Right atrium auricular region (tissue), 2 donors: ENCODE measurements around the gene LPP. TPM values are rescaled to one million over a fixed set of nuclear protein-coding genes. Genes with fewer than 3 reads are reported as not detected.

Source experiments
- DNase-seq: peaks from one replicate; pipeline ENCODE4 v3.0.0-alpha.2; 2019; ENCODE audit warnings: low spot score
- H3K27ac ChIP-seq, 2 donors: fragments of 200-600 bp; sonication (generic); 1 replicate in 1 of 2; 2 replicates in 1 of 2; pipeline ENCODE4 v1.5.1; 2016 to 2019
- H3K27me3 ChIP-seq, 2 donors: fragments of 200-600 bp; sonication (generic); one replicate each; pipeline versions ENCODE4 v1.5.1 to v1.6.0; 2017 to 2019
- H3K36me3 ChIP-seq: fragments of 200-600 bp; sonication (generic); one replicate; pipeline ENCODE4 v1.5.1; 2016
- H3K4me1 ChIP-seq, 2 donors: fragments of 200-600 bp; sonication (generic); one replicate each; pipeline versions ENCODE4 v1.5.1 to v1.6.0; 2017 to 2019
- H3K4me3 ChIP-seq, 2 donors: fragments of 200-600 bp; sonication (generic); 1 replicate in 1 of 2; 2 replicates in 1 of 2; pipeline ENCODE4 v1.5.1; 2017 to 2019; ENCODE audit warnings: mild to moderate bottlenecking in 1 of 2, moderate library complexity in 1 of 2
- H3K9me3 ChIP-seq, 2 donors: fragments of 200-600 bp; sonication (generic); one replicate each; pipeline ENCODE4 v1.5.1; 2019
- total RNA-seq, 2 donors: library from RNA; depleted of rRNA; stranded (reverse); fragments of >200 nt; gene quantifications; one replicate each; pipeline ENCODE4 v1.1.0, GENCODE V29; 2016
- TF ChIP-seq, protein P1 (sequence below), 2 donors: fragments of 200-600 bp; sonication (generic); IDR thresholded peaks; one replicate each; pipeline ENCODE4 v1.5.1; 2019; ENCODE audit warnings: antibody characterized with exemption in 2 of 2

LPP gene
- total RNA-seq, 2 donors from 2014 or later: 117 to 186 TPM

DNA sequence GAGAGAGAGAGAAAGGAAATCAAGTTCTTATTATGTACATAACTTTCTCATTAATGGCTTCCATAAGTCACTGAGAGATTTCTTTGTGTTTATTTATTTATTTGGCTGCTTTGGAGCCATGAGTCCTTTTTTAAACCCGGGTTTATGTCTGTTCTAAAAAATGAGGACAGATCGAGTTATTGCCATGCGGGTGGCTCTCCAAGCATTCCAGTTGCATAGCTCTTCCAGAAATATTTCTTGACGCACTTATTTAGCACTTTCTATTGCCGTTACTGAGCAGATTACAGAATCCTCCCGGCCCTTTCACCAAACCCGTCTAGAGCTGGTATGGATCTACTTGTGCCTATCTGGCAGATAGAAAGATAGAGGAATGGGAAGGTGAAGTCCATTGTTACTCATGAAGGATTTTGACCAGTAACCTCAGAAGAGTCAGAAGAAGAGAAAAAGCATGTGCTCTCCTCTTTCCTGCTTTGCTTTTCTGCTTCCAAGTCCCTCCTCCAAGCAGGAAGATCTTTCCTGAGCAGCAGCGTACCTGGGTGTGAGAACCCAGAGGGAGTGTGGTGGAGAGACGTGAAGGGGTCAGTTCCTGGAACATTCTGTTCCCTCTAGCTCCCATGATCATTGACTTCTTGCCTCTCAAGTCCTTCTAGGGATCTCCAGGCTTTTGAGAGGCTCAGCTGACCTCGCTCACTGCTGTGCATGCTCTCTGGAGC lies 112.8 kb downstream of the LPP start:
- H3K27ac ChIP-seq: peak overlapping the region; percentile 87 to 94
- H3K27me3 ChIP-seq: no peaks in the 10 kb centered on the region
- TF ChIP-seq, protein P1, sequence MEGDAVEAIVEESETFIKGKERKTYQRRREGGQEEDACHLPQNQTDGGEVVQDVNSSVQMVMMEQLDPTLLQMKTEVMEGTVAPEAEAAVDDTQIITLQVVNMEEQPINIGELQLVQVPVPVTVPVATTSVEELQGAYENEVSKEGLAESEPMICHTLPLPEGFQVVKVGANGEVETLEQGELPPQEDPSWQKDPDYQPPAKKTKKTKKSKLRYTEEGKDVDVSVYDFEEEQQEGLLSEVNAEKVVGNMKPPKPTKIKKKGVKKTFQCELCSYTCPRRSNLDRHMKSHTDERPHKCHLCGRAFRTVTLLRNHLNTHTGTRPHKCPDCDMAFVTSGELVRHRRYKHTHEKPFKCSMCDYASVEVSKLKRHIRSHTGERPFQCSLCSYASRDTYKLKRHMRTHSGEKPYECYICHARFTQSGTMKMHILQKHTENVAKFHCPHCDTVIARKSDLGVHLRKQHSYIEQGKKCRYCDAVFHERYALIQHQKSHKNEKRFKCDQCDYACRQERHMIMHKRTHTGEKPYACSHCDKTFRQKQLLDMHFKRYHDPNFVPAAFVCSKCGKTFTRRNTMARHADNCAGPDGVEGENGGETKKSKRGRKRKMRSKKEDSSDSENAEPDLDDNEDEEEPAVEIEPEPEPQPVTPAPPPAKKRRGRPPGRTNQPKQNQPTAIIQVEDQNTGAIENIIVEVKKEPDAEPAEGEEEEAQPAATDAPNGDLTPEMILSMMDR (IDR thresholded peaks at IDR 0.05): no peak
- DNase-seq: no peak
- H3K4me1 ChIP-seq: peaks cover 0 to 89% of the 10 kb centered on the region in 2 donors
- H3K9me3 ChIP-seq: no peaks in the 10 kb centered on the region
- no peaks in the 10 kb centered on the region for H3K36me3 ChIP-seq
- peak overlapping the region in 1 of 2 donors; percentile 21 for H3K4me3 ChIP-seq

- no peak overlapping the region for H3K4me3 ChIP-seq
- no peak for DNase-seq
- TF ChIP-seq, protein P1 (IDR thresholded peaks at IDR 0.05): no peak
- H3K36me3 ChIP-seq: no peaks in the 10 kb centered on the region
- no peaks in the 10 kb centered on the region for H3K27me3 ChIP-seq
- H3K9me3 ChIP-seq: no peaks in the 10 kb centered on the region
- peaks cover 0 to 90% of the 10 kb centered on the region in 2 donors for H3K4me1 ChIP-seq
- peak overlapping the region; percentile 87 to 94 for H3K27ac ChIP-seq
Observed at GRCh38 chr3:188267790-188268335, 113.9 kb downstream of the LPP start.

GRCh38 chr3:188268336-188268735 lies 114.4 kb downstream of the LPP start:
- Histone ChIP-seq H3K36me3 (no peaks in the 10 kb centered on the region), H3K27me3 (no peaks in the 10 kb centered on the region), H3K4me3 (no peak overlapping the region), H3K4me1 (peaks cover 0 to 86% of the 10 kb centered on the region in 2 donors), H3K27ac (peak overlapping the region; percentile 87 to 94), H3K9me3 (no peaks in the 10 kb centered on the region)
- DNase-seq: no peak
- TF ChIP-seq, protein P1 (IDR thresholded peaks at IDR 0.05): no peak

DNA sequence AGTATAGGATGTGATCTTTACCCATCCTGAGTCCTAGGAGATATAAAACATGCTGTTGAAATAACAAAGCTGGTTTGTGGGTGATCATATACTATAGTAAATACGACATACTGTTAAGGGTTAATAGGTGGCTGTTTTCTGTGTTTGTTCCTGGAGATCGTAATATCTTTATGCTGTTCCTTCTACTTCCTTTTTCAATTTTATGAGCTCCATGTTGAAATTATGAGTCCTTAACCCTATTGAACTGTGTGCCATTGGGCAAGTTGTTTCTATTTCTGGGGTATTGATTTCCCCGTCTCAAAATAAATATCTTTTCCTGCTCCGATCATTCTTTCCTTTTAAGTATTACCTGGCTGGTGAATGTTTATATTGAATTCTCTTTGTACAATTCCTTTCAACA lies 115.1 kb downstream of the LPP start:
- H3K4me3 ChIP-seq: no peak overlapping the region
- no peaks in the 10 kb centered on the region for H3K36me3 ChIP-seq
- peaks cover 0 to 80% of the 10 kb centered on the region in 2 donors for H3K4me1 ChIP-seq
- DNase-seq: no peak
- H3K27ac ChIP-seq: peak overlapping the region; percentile 87 to 94
- H3K27me3 ChIP-seq: no peaks in the 10 kb centered on the region
- H3K9me3 ChIP-seq: no peaks in the 10 kb centered on the region
- TF ChIP-seq, protein P1 (IDR thresholded peaks at IDR 0.05): no peak

DNA sequence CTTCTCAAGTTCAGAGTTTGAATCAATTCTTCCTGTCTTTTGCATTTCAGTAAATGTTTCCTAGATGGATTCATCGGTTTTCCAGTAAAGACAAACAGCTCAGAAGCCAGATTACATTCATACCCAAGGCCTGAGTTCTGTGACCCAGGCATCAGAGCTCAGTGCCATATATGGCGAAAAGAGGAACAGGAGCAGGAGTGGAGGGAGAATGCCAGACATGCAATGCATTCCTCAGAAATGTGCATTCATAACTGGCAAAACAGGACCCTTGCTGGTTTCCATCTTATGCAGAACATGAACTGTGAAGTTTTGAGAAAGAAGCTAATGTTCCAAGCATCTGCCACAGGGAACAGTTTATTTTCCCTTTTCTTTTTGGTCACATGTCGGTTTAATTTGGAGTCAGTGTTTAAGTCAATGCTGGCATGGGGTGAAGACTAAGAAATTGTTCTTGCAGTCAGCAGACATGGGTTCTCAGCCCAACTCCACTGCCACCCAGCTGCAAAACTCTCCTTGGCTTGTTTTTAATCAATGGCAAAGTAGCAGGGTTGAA lies 116.5 kb downstream of the LPP start:
- Histone ChIP-seq H3K27me3 (no peaks in the 10 kb centered on the region), H3K4me3 (no peak overlapping the region), H3K4me1 (peaks cover 0 to 77% of the 10 kb centered on the region in 2 donors), H3K9me3 (no peaks in the 10 kb centered on the region), H3K27ac (peak overlapping the region; percentile 72 to 94), H3K36me3 (no peaks in the 10 kb centered on the region)
- no peak for DNase-seq
- TF ChIP-seq, protein P1 (IDR thresholded peaks at IDR 0.05): peak in 1 of 2 donors; percentile 24
